GM12878 (cell line): ENCODE data around the gene SPINK4.

ENCODE experiments used
- EZH2 ChIP-seq: IDR thresholded peaks from 2 replicates; pipeline ENCODE4 v1.6.1; 2012; ENCODE audit warnings: low read depth, mild to moderate bottlenecking, control low read depth, inconsistent platforms, low read length, borderline replicate concordance; ENCODE audit not compliant: control insufficient read depth
- KAT2A ChIP-seq: conservative IDR thresholded peaks from 2 replicates; pipeline ENCODE4 v1.6.1; 2011; ENCODE audit warnings: low read depth, low read length; ENCODE audit not compliant: control insufficient read depth
- NR2C2 ChIP-seq: IDR thresholded peaks from 2 replicates; pipeline ENCODE4 v1.6.1; 2011; ENCODE audit warnings: borderline replicate concordance, low read depth; ENCODE audit not compliant: control insufficient read depth, insufficient read length
- POLR2A ChIP-seq: IDR thresholded peaks from 2 replicates; pipeline ENCODE4 v1.6.1; 2011; ENCODE audit warnings: low read depth, mild to moderate bottlenecking, low read length
- RFX5 ChIP-seq: IDR thresholded peaks from 2 replicates; pipeline ENCODE4 v1.6.1; 2011; ENCODE audit warnings: low read depth, low read length, improper control_type of control experiment
- SPI1 ChIP-seq: IDR thresholded peaks from 2 replicates; pipeline ENCODE4 v1.6.1; 2011; ENCODE audit warnings: low read depth, mild to moderate bottlenecking, low read length, moderate library complexity, borderline replicate concordance; ENCODE audit not compliant: insufficient read depth
- YY1 ChIP-seq: IDR thresholded peaks from 2 replicates; pipeline ENCODE4 v1.6.1; 2011; ENCODE audit warnings: low read depth, mild to moderate bottlenecking, low read length
- ZNF274 ChIP-seq: IDR thresholded peaks from one replicate; pipeline ENCODE4 v1.8.0; 2011; ENCODE audit not compliant: insufficient read length, insufficient read depth
- TF ChIP-seq, protein P1 (sequence below), 3 experiments: IDR thresholded peaks in 2 of 3; conservative IDR thresholded peaks in 1 of 3; 2 replicates each; pipeline ENCODE4 v1.5.1; 2011; ENCODE audit warnings: low read depth in 3 of 3, low read length in 3 of 3, mild to moderate bottlenecking in 3 of 3, control low read depth in 2 of 3, moderate library complexity in 2 of 3, inconsistent platforms in 1 of 3, mixed read lengths in 1 of 3; ENCODE audit not compliant: control insufficient read depth in 2 of 3, insufficient read depth in 1 of 3; ENCODE audit errors: extremely low read depth in 1 of 3

DNA sequence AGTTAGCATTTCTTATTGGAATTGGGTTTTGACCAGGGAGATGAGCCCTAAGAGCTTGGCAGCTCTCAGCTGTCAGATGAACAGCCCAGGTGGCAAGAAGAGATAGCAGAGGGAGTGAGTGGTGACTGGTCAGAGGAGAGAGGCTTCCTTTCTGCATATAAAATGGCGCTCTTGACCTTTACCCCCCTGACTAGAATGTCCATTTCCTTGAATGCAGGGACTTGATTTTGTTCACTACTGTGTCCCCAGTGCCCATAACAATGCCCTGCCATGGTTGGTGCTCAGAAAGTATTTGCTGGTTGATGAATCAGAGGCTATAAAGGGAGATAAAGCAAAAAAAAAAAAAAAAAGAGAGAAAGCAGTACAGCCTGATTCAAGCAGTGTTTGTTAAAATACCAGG is 32.1 kb downstream of the SPINK4 start:
- TF ChIP-seq SPI1: no peak
- no peak for TF ChIP-seq EZH2
- TF ChIP-seq, protein P1, sequence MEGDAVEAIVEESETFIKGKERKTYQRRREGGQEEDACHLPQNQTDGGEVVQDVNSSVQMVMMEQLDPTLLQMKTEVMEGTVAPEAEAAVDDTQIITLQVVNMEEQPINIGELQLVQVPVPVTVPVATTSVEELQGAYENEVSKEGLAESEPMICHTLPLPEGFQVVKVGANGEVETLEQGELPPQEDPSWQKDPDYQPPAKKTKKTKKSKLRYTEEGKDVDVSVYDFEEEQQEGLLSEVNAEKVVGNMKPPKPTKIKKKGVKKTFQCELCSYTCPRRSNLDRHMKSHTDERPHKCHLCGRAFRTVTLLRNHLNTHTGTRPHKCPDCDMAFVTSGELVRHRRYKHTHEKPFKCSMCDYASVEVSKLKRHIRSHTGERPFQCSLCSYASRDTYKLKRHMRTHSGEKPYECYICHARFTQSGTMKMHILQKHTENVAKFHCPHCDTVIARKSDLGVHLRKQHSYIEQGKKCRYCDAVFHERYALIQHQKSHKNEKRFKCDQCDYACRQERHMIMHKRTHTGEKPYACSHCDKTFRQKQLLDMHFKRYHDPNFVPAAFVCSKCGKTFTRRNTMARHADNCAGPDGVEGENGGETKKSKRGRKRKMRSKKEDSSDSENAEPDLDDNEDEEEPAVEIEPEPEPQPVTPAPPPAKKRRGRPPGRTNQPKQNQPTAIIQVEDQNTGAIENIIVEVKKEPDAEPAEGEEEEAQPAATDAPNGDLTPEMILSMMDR (IDR thresholded peaks at IDR 0.05 in 2 of 3, conservative IDR thresholded peaks at IDR 0.05 in 1 of 3; ENCODE audit: control insufficient read depth in 2 of 3, extremely low read depth in 1 of 3, insufficient read depth in 1 of 3, low read depth in 3 of 3, low read length in 3 of 3): no peak
- no peak for TF ChIP-seq KAT2A
- TF ChIP-seq YY1: no peak
- TF ChIP-seq ZNF274: no peak
- no peak for TF ChIP-seq POLR2A
- no peak for TF ChIP-seq NR2C2
- no peak for TF ChIP-seq RFX5
